ENCODE data around the gene NLRP9.

NLRP9 gene

GRCh38 chr19:55668603-55669348 is 69.4 kb downstream of the NLRP9 start:
- Mint-ChIP-seq H3K36me3 (peaks cover 9% of the 10 kb centered on the region), H3K27me3 (no peaks in the 10 kb centered on the region), H3K27ac (no peak overlapping the region)

GRCh38 chr19:55667958-55668357 is 70.2 kb downstream of the NLRP9 start:
- peaks cover 17% of the 10 kb centered on the region for H3K36me3 Mint-ChIP-seq
- H3K9me3 Mint-ChIP-seq: no peaks in the 10 kb centered on the region
- no peaks in the 10 kb centered on the region for H3K27me3 Mint-ChIP-seq
- ATAC-seq (ENCODE audit: low read depth) (no peak), DNase-seq (ENCODE audit: low spot score in 2 of 2) (no peak)
- peaks cover 27% of the 10 kb centered on the region for H3K4me1 Mint-ChIP-seq
- no peak overlapping the region for H3K27ac Mint-ChIP-seq
- H3K4me3 Mint-ChIP-seq: no peak overlapping the region

More at GRCh38 chr19:55668603-55669348, 69.4 kb downstream of the NLRP9 start:
- DNase-seq (ENCODE audit: low spot score in 2 of 2): no peak
- Mint-ChIP-seq H3K4me1 (peaks cover 24% of the 10 kb centered on the region), H3K4me3 (no peak overlapping the region), H3K9me3 (no peaks in the 10 kb centered on the region)
- ATAC-seq (ENCODE audit: low read depth): no peak

GRCh38 chr19:55667511-55667910 is 70.7 kb downstream of the NLRP9 start:
- H3K9me3 Mint-ChIP-seq: no peaks in the 10 kb centered on the region
- peaks cover 21% of the 10 kb centered on the region for H3K36me3 Mint-ChIP-seq
- no peak overlapping the region for H3K4me3 Mint-ChIP-seq
- ATAC-seq (ENCODE audit: low read depth) (no peak), DNase-seq (ENCODE audit: low spot score in 2 of 2) (no peak)
- H3K4me1 Mint-ChIP-seq: peaks cover 31% of the 10 kb centered on the region
- H3K27me3 Mint-ChIP-seq: no peaks in the 10 kb centered on the region
- no peak overlapping the region for H3K27ac Mint-ChIP-seq

- peaks cover 25% of the 10 kb centered on the region for H3K36me3 Mint-ChIP-seq
Observed at GRCh38 chr19:55667006-55667381, 71.2 kb downstream of the NLRP9 start.

GRCh38 chr19:55666343-55667005 is 71.7 kb downstream of the NLRP9 start:
- Mint-ChIP-seq H3K27me3 (no peaks in the 10 kb centered on the region), H3K36me3 (peaks cover 27% of the 10 kb centered on the region), H3K4me3 (no peak overlapping the region), H3K27ac (no peak overlapping the region), H3K9me3 (no peaks in the 10 kb centered on the region), H3K4me1 (peaks cover 34% of the 10 kb centered on the region)
- ATAC-seq (ENCODE audit: low read depth) (no peak), DNase-seq (ENCODE audit: low spot score in 2 of 2) (no peak)

More at GRCh38 chr19:55667006-55667381, 71.2 kb downstream of the NLRP9 start:
- peaks cover 33% of the 10 kb centered on the region for H3K4me1 Mint-ChIP-seq
- ATAC-seq (ENCODE audit: low read depth) (no peak), DNase-seq (ENCODE audit: low spot score in 2 of 2) (no peak)
- H3K27ac Mint-ChIP-seq: no peak overlapping the region
- H3K9me3 Mint-ChIP-seq: no peaks in the 10 kb centered on the region
- H3K27me3 Mint-ChIP-seq: no peaks in the 10 kb centered on the region
- H3K4me3 Mint-ChIP-seq: no peak overlapping the region

- Mint-ChIP-seq H3K36me3 (peaks cover 32% of the 10 kb centered on the region), H3K9me3 (no peaks in the 10 kb centered on the region), H3K4me3 (no peak overlapping the region), H3K4me1 (peaks cover 28% of the 10 kb centered on the region), H3K27ac (no peak overlapping the region), H3K27me3 (no peaks in the 10 kb centered on the region)
- DNase-seq (ENCODE audit: low spot score in 2 of 2): no peak
- ATAC-seq (ENCODE audit: low read depth): no peak
Observed at GRCh38 chr19:55663846-55664536, 74.2 kb downstream of the NLRP9 start.

- H3K36me3 Mint-ChIP-seq: peaks cover 32% of the 10 kb centered on the region
- no peak for DNase-seq (ENCODE audit: low spot score in 2 of 2)
- peak overlapping the region; percentile 2 for H3K4me3 Mint-ChIP-seq
- peak overlapping the region; percentile 18 for H3K27ac Mint-ChIP-seq
- H3K27me3 Mint-ChIP-seq: no peaks in the 10 kb centered on the region
- no peak for ATAC-seq (ENCODE audit: low read depth)
- peaks cover 40% of the 10 kb centered on the region for H3K4me1 Mint-ChIP-seq
- H3K9me3 Mint-ChIP-seq: no peaks in the 10 kb centered on the region
Observed at GRCh38 chr19:55661826-55662225, 76.4 kb downstream of the NLRP9 start.

GRCh38 chr19:55660991-55661390 is 77.2 kb downstream of the NLRP9 start:
- DNase-seq (ENCODE audit: low spot score in 2 of 2) (no peak), ATAC-seq (ENCODE audit: low read depth) (no peak)
- Mint-ChIP-seq H3K9me3 (no peaks in the 10 kb centered on the region), H3K36me3 (peaks cover 32% of the 10 kb centered on the region), H3K27ac (peak overlapping the region; percentile 88), H3K27me3 (no peaks in the 10 kb centered on the region), H3K4me1 (peaks cover 40% of the 10 kb centered on the region), H3K4me3 (no peak overlapping the region)

- DNase-seq (ENCODE audit: low spot score in 2 of 2): no peak
- peak overlapping the region; percentile 88 for H3K27ac Mint-ChIP-seq
- H3K4me3 Mint-ChIP-seq: no peak overlapping the region
Observed at GRCh38 chr19:55660404-55660803, 77.8 kb downstream of the NLRP9 start.

GRCh38 chr19:55659822-55660221 is 78.4 kb downstream of the NLRP9 start:
- H3K27me3 Mint-ChIP-seq: no peaks in the 10 kb centered on the region
- peak overlapping the region; percentile 88 for H3K27ac Mint-ChIP-seq
- peaks cover 45% of the 10 kb centered on the region for H3K4me1 Mint-ChIP-seq
- H3K36me3 Mint-ChIP-seq: peaks cover 32% of the 10 kb centered on the region
- DNase-seq (ENCODE audit: low spot score in 2 of 2): no peak
- H3K9me3 Mint-ChIP-seq: no peaks in the 10 kb centered on the region
- peak overlapping the region; percentile 73 for H3K4me3 Mint-ChIP-seq
- ATAC-seq (ENCODE audit: low read depth): no peak

More at GRCh38 chr19:55660404-55660803, 77.8 kb downstream of the NLRP9 start:
- Mint-ChIP-seq H3K4me1 (peaks cover 45% of the 10 kb centered on the region), H3K36me3 (peaks cover 32% of the 10 kb centered on the region), H3K9me3 (no peaks in the 10 kb centered on the region), H3K27me3 (no peaks in the 10 kb centered on the region)
- ATAC-seq (ENCODE audit: low read depth): no peak

GRCh38 chr19:55658846-55659459 is 79.2 kb downstream of the NLRP9 start:
- H3K4me1 Mint-ChIP-seq: peaks cover 45% of the 10 kb centered on the region
- H3K9me3 Mint-ChIP-seq: no peaks in the 10 kb centered on the region
- H3K4me3 Mint-ChIP-seq: peak overlapping the region; percentile 73
- H3K27ac Mint-ChIP-seq: peak overlapping the region; percentile 98
- H3K27me3 Mint-ChIP-seq: no peaks in the 10 kb centered on the region
- no peak for DNase-seq (ENCODE audit: low spot score in 2 of 2)
- ATAC-seq (ENCODE audit: low read depth): no peak
- peaks cover 27% of the 10 kb centered on the region for H3K36me3 Mint-ChIP-seq
